A673 (cell line): ENCODE measurements around the gene SLC25A1. TPM values are rescaled to one million over a fixed set of nuclear protein-coding genes. Genes with fewer than 3 reads are reported as not detected.

Experiments
- BruUV-seq: library from RNA; stranded (reverse); fragments of 400-500 nt; replicated peaks from 2 replicates; lab custom pipeline; 2021; lab: Mats Ljungman, UMichigan
- CTCF ChIA-PET: fragments of 300-600 bp; sonication (Branson Sonifier 250); formaldehyde crosslinking; loops from one replicate; lab custom pipeline; 2022; ENCODE audit warnings: antibody characterized with exemption; lab: Charles Lee
- POLR2A ChIA-PET: fragments of 300-600 bp; sonication (Branson Sonifier 250); formaldehyde crosslinking; loops from one replicate; lab custom pipeline; 2022; ENCODE audit warnings: antibody characterized with exemption; ENCODE audit not compliant: low non-redundant PET; lab: Charles Lee
- DNase-seq: peaks from one replicate; pipeline ENCODE4 v3.0.0-alpha.2; 2015; ENCODE audit warnings: low spot score
- H3K27ac ChIP-seq: fragments of 200-600 bp; sonication (generic); 2 replicates; pipeline ENCODE4 v1.5.1; 2016; ENCODE audit warnings: mixed run types, low read depth, mild to moderate bottlenecking, mixed read lengths, antibody characterized with exemption, low read length; ENCODE audit not compliant: poor library complexity, severe bottlenecking
- H3K27me3 ChIP-seq: fragments of 200-600 bp; sonication (generic); replicated peaks from 2 replicates; pipeline ENCODE4 v1.6.1; 2017; ENCODE audit warnings: mixed run types, low read depth, mild to moderate bottlenecking, mixed read lengths, antibody characterized with exemption, low read length; ENCODE audit not compliant: insufficient read depth, poor library complexity
- H3K36me3 ChIP-seq: fragments of 200-600 bp; sonication (generic); 2 replicates; pipeline ENCODE4 v1.6.1; 2016; ENCODE audit warnings: mixed run types, mild to moderate bottlenecking, mixed read lengths, antibody characterized with exemption, low read length; ENCODE audit not compliant: insufficient read depth, poor library complexity, severe bottlenecking
- H3K4me1 ChIP-seq: fragments of 200-600 bp; sonication (generic); 2 replicates; pipeline ENCODE4 v1.6.1; 2017; ENCODE audit warnings: mixed run types, mild to moderate bottlenecking, mixed read lengths, antibody characterized with exemption, low read length; ENCODE audit not compliant: insufficient read depth, poor library complexity, severe bottlenecking
- H3K4me3 ChIP-seq: fragments of 200-600 bp; sonication (generic); 2 replicates; pipeline ENCODE4 v1.5.1; 2016; ENCODE audit warnings: low read depth, mixed run types, mild to moderate bottlenecking, mixed read lengths, low read length; ENCODE audit not compliant: poor library complexity, severe bottlenecking
- H3K9me3 ChIP-seq: fragments of 200-600 bp; sonication (generic); 2 replicates; pipeline ENCODE4 v1.6.1; 2016; ENCODE audit warnings: mixed run types, low read depth, mild to moderate bottlenecking, mixed read lengths, antibody characterized with exemption, low read length; ENCODE audit not compliant: poor library complexity, severe bottlenecking
- CTCF ChIP-seq: fragments of 300-800, 200-600 bp; sonication (generic); conservative IDR thresholded peaks from 2 replicates; pipeline ENCODE4 v1.5.1; 2017; ENCODE audit warnings: low read depth, mild to moderate bottlenecking, antibody characterized with exemption, low read length, moderate library complexity, mixed read lengths
- EZH2 ChIP-seq: fragments of 200-600 bp; sonication (generic); IDR thresholded peaks from 2 replicates; pipeline ENCODE4 v1.6.1; 2017; ENCODE audit warnings: borderline replicate concordance, low read depth, mild to moderate bottlenecking, mixed read lengths, antibody characterized with exemption, low read length; ENCODE audit not compliant: poor library complexity, severe bottlenecking
- intact Hi-C: fragments of 100-400 bp; cut with micrococcal nuclease; formaldehyde crosslinking; loops from one replicate; pipeline ENCODE4 v1.10.0; 2022; ENCODE audit not compliant: unreplicated experiment
- total RNA-seq: library from RNA; stranded (reverse); gene quantifications from 2 replicates; pipeline ENCODE4 v1.2.3, GENCODE V29; 2021

SLC25A1 gene
- total RNA-seq, 1 experiment from 2014 or later, result 91.0 TPM

DNA sequence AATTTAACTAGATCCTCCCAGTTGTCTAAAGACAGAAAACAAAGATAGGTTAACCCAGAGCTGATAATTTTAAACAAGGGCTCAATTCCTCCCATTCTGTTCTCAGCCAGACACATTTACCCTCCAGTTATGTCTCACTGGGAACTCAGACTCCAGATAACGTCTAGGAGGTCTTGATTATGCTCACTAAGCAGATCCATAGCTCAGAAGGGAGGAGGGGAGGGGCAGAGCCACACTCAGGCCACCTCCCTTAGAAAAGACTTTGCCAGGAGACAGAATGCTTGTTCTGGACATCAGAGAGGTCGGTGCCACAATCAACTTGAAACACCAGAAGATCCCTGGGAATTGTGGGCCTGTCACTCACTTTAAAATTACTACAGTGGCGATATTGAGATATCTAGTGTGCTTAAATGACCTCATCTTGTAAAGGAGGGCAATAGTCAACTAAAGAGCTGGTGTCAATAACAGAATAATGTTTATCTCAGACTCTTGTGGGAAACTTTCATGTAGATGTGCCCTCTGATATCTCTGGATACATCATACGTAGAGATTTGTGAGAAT is 29.8 kb upstream of the SLC25A1 start:
- intact Hi-C loops, result loop anchor here (10.0 kb wide), 1 partner anchor 76 kb away; no protein-coding TSS in a partner anchor

GRCh38 chr22:19207884-19208283 is 29.3 kb upstream of the SLC25A1 start:
- POLR2A ChIA-PET, result no interaction called here
- Histone ChIP-seq H3K36me3 (no peaks in the 10 kb centered on the region), H3K9me3 (no peaks in the 10 kb centered on the region), H3K27me3 (no peaks in the 10 kb centered on the region), H3K27ac (no peak overlapping the region), H3K4me1 (no peaks in the 10 kb centered on the region), H3K4me3 (no peak overlapping the region)
- no peak for DNase-seq
- BruUV-seq, result no TSS peak
- CTCF ChIA-PET, result no interaction called here
- TF ChIP-seq CTCF (no peak), EZH2 (no peak)
- intact Hi-C loops, result loop anchor here (10.0 kb wide), 1 partner anchor 77 kb away; no protein-coding TSS in a partner anchor

More for the DNA sequence above, 29.8 kb upstream of the SLC25A1 start:
- no peak overlapping the region for H3K27ac ChIP-seq
- no TSS peak for BruUV-seq
- TF ChIP-seq EZH2 (no peak), CTCF (no peak)
- no peaks in the 10 kb centered on the region for H3K4me1 ChIP-seq
- no peak overlapping the region for H3K4me3 ChIP-seq
- ChIA-PET CTCF (no interaction called here), POLR2A (no interaction called here)
- DNase-seq, result no peak
- no peaks in the 10 kb centered on the region for H3K9me3 ChIP-seq
- no peaks in the 10 kb centered on the region for H3K36me3 ChIP-seq
- H3K27me3 ChIP-seq, result no peaks in the 10 kb centered on the region

DNA sequence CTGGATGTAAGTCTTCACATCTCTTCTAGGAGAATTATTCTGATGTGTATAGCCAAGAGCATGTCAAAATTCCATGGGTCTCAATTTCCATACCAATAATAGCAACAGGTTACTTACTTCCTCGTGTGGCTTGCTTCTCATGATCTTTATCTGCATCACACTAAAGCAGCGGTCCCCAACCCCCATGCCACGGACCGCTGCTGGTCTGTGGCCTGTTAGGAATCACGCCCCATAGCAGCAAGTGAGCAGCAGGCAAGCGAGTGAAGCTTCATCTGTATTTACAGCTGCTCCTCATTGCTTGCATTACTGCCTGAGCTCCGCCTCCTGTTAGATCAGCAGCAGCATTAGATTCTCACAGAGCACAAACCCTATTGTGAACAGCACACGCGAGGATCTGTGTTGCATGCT is 28.9 kb upstream of the SLC25A1 start:
- DNase-seq, result no peak
- ChIA-PET POLR2A (no interaction called here), CTCF (no interaction called here)
- Histone ChIP-seq H3K4me3 (no peak overlapping the region), H3K36me3 (no peaks in the 10 kb centered on the region), H3K27me3 (no peaks in the 10 kb centered on the region), H3K9me3 (no peaks in the 10 kb centered on the region), H3K4me1 (no peaks in the 10 kb centered on the region), H3K27ac (no peak overlapping the region)
- BruUV-seq, result no TSS peak
- TF ChIP-seq CTCF (no peak), EZH2 (no peak)
- intact Hi-C loops, result loop anchor here (10.0 kb wide), 1 partner anchor 77 kb away; no protein-coding TSS in a partner anchor
